Measurements from ENCODE around the gene MICAL3. TPM values are rescaled to one million over a fixed set of nuclear protein-coding genes. Genes with fewer than 3 reads are reported as not detected.

MICAL3 gene
- total RNA-seq, 4 donors from 2014 or later = 45.2 to 56.3 (median 46.3) TPM

DNA sequence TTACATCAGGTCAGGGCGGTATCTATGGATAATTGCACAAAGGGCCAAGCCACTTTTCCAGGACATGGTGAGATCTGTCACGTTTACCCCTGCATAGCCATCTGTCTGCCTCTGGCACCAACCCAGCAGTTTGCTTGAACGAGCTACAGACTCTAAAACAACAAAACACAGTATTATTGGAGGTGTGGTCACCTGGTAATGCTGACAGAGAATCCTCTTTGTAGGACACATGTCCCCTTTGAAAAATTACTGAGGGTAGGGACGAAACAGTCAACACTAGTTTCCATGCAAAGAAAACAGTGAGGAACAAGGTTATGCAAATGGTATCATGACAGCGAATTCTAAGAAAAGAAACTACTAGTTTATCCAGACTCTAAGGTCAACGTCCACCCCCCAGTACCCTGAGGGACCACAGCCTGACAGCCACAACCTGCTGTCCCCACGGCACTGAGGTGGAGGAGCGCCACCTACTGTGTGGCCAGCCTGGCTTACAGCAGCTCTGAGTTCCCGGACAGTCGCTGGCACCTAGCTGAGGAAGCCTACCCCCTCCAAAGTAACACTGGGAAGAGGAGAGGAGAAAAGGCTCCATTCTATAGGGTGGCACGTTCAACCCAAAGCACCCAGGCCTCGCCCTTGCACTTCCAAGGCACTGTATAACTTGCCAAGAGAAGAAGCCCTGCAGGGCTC is 132.7 kb downstream of the MICAL3 start:
- no peak for TF ChIP-seq POLR2A (IDR thresholded peaks at IDR 0.05)
- peak in 1 of 2 donors; percentile 12 for TF ChIP-seq EP300 (IDR thresholded peaks at IDR 0.05)
- TF ChIP-seq, protein P1, sequence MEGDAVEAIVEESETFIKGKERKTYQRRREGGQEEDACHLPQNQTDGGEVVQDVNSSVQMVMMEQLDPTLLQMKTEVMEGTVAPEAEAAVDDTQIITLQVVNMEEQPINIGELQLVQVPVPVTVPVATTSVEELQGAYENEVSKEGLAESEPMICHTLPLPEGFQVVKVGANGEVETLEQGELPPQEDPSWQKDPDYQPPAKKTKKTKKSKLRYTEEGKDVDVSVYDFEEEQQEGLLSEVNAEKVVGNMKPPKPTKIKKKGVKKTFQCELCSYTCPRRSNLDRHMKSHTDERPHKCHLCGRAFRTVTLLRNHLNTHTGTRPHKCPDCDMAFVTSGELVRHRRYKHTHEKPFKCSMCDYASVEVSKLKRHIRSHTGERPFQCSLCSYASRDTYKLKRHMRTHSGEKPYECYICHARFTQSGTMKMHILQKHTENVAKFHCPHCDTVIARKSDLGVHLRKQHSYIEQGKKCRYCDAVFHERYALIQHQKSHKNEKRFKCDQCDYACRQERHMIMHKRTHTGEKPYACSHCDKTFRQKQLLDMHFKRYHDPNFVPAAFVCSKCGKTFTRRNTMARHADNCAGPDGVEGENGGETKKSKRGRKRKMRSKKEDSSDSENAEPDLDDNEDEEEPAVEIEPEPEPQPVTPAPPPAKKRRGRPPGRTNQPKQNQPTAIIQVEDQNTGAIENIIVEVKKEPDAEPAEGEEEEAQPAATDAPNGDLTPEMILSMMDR (IDR thresholded peaks at IDR 0.05) = peak; percentile 37 to 67 (median 46)
- Histone ChIP-seq H3K4me1 (peaks cover 0 to 4% (median 2%) of the 10 kb centered on the region in 4 donors), H3K9me3 (no peaks in the 10 kb centered on the region), H3K27me3 (no peaks in the 10 kb centered on the region), H3K27ac (peak overlapping the region in 1 of 4 donors; percentile 15), H3K36me3 (peaks cover 0 to 57% (median 4%) of the 10 kb centered on the region in 3 donors), H3K4me3 (no peak overlapping the region)
- 49 to 56% methylated on average over 12 of the region's 12 CpGs for WGBS, 2 donors
- DNase-seq (ENCODE audit: low spot score in 2 of 2) = no peak

DNA sequence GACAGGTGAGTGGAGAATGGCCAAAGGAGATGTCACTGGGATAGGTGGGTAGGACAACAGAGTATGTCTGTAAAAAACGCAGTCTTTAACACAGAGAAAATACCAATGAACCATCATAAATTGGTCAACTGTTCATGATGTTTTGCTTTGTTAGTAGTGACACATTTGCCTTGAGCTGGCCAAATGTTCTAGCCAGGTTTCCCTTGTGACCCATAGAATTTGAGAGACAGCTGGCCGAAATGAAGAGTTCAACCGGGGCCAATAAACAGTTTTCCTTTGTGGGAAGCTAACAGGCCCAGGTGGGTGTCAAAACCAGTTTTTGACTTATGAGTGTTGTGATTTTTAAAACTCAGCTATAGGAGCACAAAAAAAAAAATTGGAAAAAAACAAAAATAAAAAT is 133.5 kb downstream of the MICAL3 start:
- DNase-seq (ENCODE audit: low spot score in 2 of 2) = no peak
- Histone ChIP-seq H3K4me1 (peaks cover 0 to 4% (median 0%) of the 10 kb centered on the region in 4 donors), H3K9me3 (no peaks in the 10 kb centered on the region), H3K36me3 (peaks cover 0 to 57% (median 4%) of the 10 kb centered on the region in 3 donors), H3K4me3 (no peak overlapping the region), H3K27me3 (no peaks in the 10 kb centered on the region), H3K27ac (no peak overlapping the region)
- 58 to 64% methylated on average over 3 of the region's 3 CpGs for WGBS, 2 donors
- TF ChIP-seq POLR2A (IDR thresholded peaks at IDR 0.05) = no peak
- TF ChIP-seq, protein P1 (IDR thresholded peaks at IDR 0.05) = no peak
- no peak for TF ChIP-seq EP300 (IDR thresholded peaks at IDR 0.05)

DNA sequence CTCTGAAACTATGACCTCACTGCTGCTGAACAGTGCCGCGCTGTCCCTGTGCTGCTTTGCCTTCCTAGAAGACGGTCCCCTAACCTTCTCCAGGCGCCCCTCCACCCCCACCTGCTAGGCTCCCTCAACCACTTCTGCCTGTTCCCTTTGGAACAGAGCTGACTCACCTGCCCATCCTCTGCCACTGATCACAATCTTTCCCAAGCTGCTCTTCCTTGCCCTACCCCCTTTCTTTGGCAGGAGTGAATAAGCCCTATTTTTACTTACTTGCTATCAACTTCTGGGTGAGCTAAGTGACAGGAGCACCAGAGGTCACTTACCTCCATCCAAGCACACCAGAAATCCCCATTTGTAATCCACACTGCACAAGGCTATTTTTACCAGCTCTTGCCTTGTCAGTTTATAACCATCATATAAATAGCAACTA is 134.1 kb downstream of the MICAL3 start:
- TF ChIP-seq, protein P1 (IDR thresholded peaks at IDR 0.05) = no peak
- TF ChIP-seq EP300 (IDR thresholded peaks at IDR 0.05) (no peak), POLR2A (IDR thresholded peaks at IDR 0.05) (no peak)
- H3K27me3 ChIP-seq = no peaks in the 10 kb centered on the region
- H3K27ac ChIP-seq = no peak overlapping the region
- peaks cover 0 to 4% (median under 1%) of the 10 kb centered on the region in 4 donors for H3K4me1 ChIP-seq
- H3K9me3 ChIP-seq = no peaks in the 10 kb centered on the region
- 84 to 93% methylated on average over 4 of the region's 4 CpGs for WGBS, 2 donors
- H3K36me3 ChIP-seq = peaks cover 0 to 62% (median 4%) of the 10 kb centered on the region in 3 donors
- H3K4me3 ChIP-seq = no peak overlapping the region
- no peak for DNase-seq (ENCODE audit: low spot score in 2 of 2)

DNA sequence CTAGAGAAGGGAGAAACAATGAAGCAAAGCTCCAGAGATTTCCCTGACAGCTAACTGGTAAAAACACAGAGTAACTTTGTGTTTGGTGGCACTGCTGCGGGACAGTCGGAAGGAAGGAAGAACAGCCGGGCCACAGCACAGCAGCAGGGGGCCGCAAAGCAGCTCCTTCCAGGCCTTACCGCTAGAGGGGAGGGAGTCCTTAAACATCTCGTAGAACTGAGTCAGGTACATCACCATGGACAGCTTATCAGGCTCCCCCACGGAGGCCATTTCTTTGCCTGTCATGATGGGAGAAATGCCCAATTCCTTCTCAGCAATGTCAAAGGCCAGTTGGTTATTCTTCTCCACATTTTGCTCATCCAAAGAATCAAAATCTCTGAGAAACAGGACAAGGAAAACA is 135.5 kb downstream of the MICAL3 start:
- H3K27ac ChIP-seq = peak overlapping the region in 1 of 4 donors; percentile 27
- H3K4me3 ChIP-seq = no peak overlapping the region
- no peaks in the 10 kb centered on the region for H3K27me3 ChIP-seq
- WGBS, 2 donors = 39 to 47% methylated on average over 7 of the region's 7 CpGs
- TF ChIP-seq, protein P1 (IDR thresholded peaks at IDR 0.05) = peak in 3 of 5 experiments; percentile 8 to 26 (median 12)
- no peak for TF ChIP-seq EP300 (IDR thresholded peaks at IDR 0.05)
- H3K36me3 ChIP-seq = peaks cover 0 to 65% (median 4%) of the 10 kb centered on the region in 3 donors
- no peaks in the 10 kb centered on the region for H3K9me3 ChIP-seq
- DNase-seq (ENCODE audit: low spot score in 2 of 2) = no peak
- peaks cover 0 to 13% (median 4%) of the 10 kb centered on the region in 4 donors for H3K4me1 ChIP-seq

DNA sequence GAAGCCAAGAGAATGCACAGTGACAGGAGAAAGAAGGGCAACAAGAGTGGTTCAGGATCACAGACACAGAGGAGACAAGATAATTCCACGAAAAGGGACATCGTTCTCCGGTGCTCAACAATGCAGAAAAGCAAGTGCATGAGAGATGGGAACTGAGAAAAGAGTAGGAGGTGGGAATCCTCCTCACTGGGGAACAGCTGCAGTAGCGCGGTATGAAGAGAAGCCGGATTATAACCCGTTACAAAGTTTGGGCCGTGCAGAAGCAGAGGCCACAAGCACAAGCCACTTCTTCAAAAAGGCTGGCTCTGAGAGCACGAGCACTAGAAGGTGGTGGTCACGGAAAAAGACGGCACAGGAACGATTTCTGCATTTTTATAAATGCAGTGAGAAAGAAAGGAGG is 135.9 kb downstream of the MICAL3 start:
- no peaks in the 10 kb centered on the region for H3K9me3 ChIP-seq
- H3K36me3 ChIP-seq = peaks cover 0 to 65% (median 2%) of the 10 kb centered on the region in 3 donors
- peak overlapping the region in 1 of 4 donors; percentile 27 for H3K27ac ChIP-seq
- TF ChIP-seq POLR2A (IDR thresholded peaks at IDR 0.05) (no peak), EP300 (IDR thresholded peaks at IDR 0.05) (no peak)
- TF ChIP-seq, protein P1 (IDR thresholded peaks at IDR 0.05) = no peak
- no peak for DNase-seq (ENCODE audit: low spot score in 2 of 2)
- no peak overlapping the region for H3K4me3 ChIP-seq
- peaks cover 0 to 16% (median 4%) of the 10 kb centered on the region in 4 donors for H3K4me1 ChIP-seq
- WGBS, 2 donors = 78 to 89% methylated on average over 12 of the region's 12 CpGs
- no peaks in the 10 kb centered on the region for H3K27me3 ChIP-seq

Measured in tibial nerve (tissue), 4 donors.